ENCODE measurements around the gene C1QTNF6. TPM values are rescaled to one million over a fixed set of nuclear protein-coding genes. Genes with fewer than 3 reads are reported as not detected.
A peak's percentile ranks its signal among the peaks of the same experiment; 100 is the strongest.

The C1QTNF6 gene
- polyA plus RNA-seq, 2 donors: 1.3 to 4.9 TPM

- H3K36me3 ChIP-seq (ENCODE audit: control insufficient read depth in 2 of 2, insufficient read depth in 2 of 2, low read length in 1 of 2): no peaks in the 10 kb centered on the region
- peak overlapping the region in 1 of 2 donors; percentile 11 for H3K27ac ChIP-seq (ENCODE audit: low read depth in 2 of 2, low read length in 1 of 2)
- no peak overlapping the region for H3K4me3 ChIP-seq (ENCODE audit: low read depth in 1 of 2, low read length in 2 of 2)
- H3K4me1 ChIP-seq (ENCODE audit: control insufficient read depth in 2 of 2, insufficient read depth in 2 of 2, low read length in 1 of 2): peaks cover 0 to 3% of the 10 kb centered on the region in 2 donors
- H3K27me3 ChIP-seq (ENCODE audit: control insufficient read depth in 1 of 2, insufficient read depth in 2 of 2, low read length in 2 of 2): no peaks in the 10 kb centered on the region
- no peaks in the 10 kb centered on the region for H3K9me3 ChIP-seq (ENCODE audit: control insufficient read depth in 2 of 2, insufficient read depth in 1 of 2, low read depth in 1 of 2, low read length in 1 of 2)
- WGBS, 2 donors: 62 to 66% methylated on average over 5 of the region's 5 CpGs
Measured at GRCh38 chr22:37164505-37164887, 23.6 kb downstream of the C1QTNF6 start.

GRCh38 chr22:37163575-37164504, 24.2 kb downstream of the C1QTNF6 start:
- 77 to 82% methylated on average over 22 of the region's 22 CpGs for WGBS, 2 donors
- Histone ChIP-seq H3K9me3 (ENCODE audit: control insufficient read depth in 2 of 2, insufficient read depth in 1 of 2, low read depth in 1 of 2, low read length in 1 of 2) (no peaks in the 10 kb centered on the region), H3K4me1 (ENCODE audit: control insufficient read depth in 2 of 2, insufficient read depth in 2 of 2, low read length in 1 of 2) (peaks cover 0 to 3% of the 10 kb centered on the region in 2 donors), H3K27ac (ENCODE audit: low read depth in 2 of 2, low read length in 1 of 2) (peak overlapping the region; percentile 23 to 45), H3K27me3 (ENCODE audit: control insufficient read depth in 1 of 2, insufficient read depth in 2 of 2, low read length in 2 of 2) (no peaks in the 10 kb centered on the region), H3K4me3 (ENCODE audit: low read depth in 1 of 2, low read length in 2 of 2) (no peak overlapping the region), H3K36me3 (ENCODE audit: control insufficient read depth in 2 of 2, insufficient read depth in 2 of 2, low read length in 1 of 2) (no peaks in the 10 kb centered on the region)

- Histone ChIP-seq H3K27me3 (ENCODE audit: control insufficient read depth in 1 of 2, insufficient read depth in 2 of 2, low read length in 2 of 2) (no peaks in the 10 kb centered on the region), H3K36me3 (ENCODE audit: control insufficient read depth in 2 of 2, insufficient read depth in 2 of 2, low read length in 1 of 2) (no peaks in the 10 kb centered on the region), H3K4me1 (ENCODE audit: control insufficient read depth in 2 of 2, insufficient read depth in 2 of 2, low read length in 1 of 2) (peaks cover 0 to 3% of the 10 kb centered on the region in 2 donors), H3K9me3 (ENCODE audit: control insufficient read depth in 2 of 2, insufficient read depth in 1 of 2, low read depth in 1 of 2, low read length in 1 of 2) (no peaks in the 10 kb centered on the region), H3K4me3 (ENCODE audit: low read depth in 1 of 2, low read length in 2 of 2) (no peak overlapping the region), H3K27ac (ENCODE audit: low read depth in 2 of 2, low read length in 1 of 2) (peak overlapping the region in 1 of 2 donors; percentile 45)
- 82 to 83% methylated on average over 5 of the region's 5 CpGs for WGBS, 2 donors
Measured at GRCh38 chr22:37163096-37163489, 25.0 kb downstream of the C1QTNF6 start.

- peaks cover 0 to 3% of the 10 kb centered on the region in 2 donors for H3K4me1 ChIP-seq (ENCODE audit: control insufficient read depth in 2 of 2, insufficient read depth in 2 of 2, low read length in 1 of 2)
- WGBS, 2 donors: 66 to 73% methylated on average over 11 of the region's 11 CpGs
- H3K27me3 ChIP-seq (ENCODE audit: control insufficient read depth in 1 of 2, insufficient read depth in 2 of 2, low read length in 2 of 2): no peaks in the 10 kb centered on the region
- no peaks in the 10 kb centered on the region for H3K36me3 ChIP-seq (ENCODE audit: control insufficient read depth in 2 of 2, insufficient read depth in 2 of 2, low read length in 1 of 2)
- no peak overlapping the region for H3K4me3 ChIP-seq (ENCODE audit: low read depth in 1 of 2, low read length in 2 of 2)
- H3K27ac ChIP-seq (ENCODE audit: low read depth in 2 of 2, low read length in 1 of 2): peak overlapping the region in 1 of 2 donors; percentile 25
- no peaks in the 10 kb centered on the region for H3K9me3 ChIP-seq (ENCODE audit: control insufficient read depth in 2 of 2, insufficient read depth in 1 of 2, low read depth in 1 of 2, low read length in 1 of 2)
Measured at GRCh38 chr22:37162221-37163095, 25.6 kb downstream of the C1QTNF6 start.

GRCh38 chr22:37161443-37161842, 26.6 kb downstream of the C1QTNF6 start:
- Histone ChIP-seq H3K4me3 (ENCODE audit: low read depth in 1 of 2, low read length in 2 of 2) (no peak overlapping the region), H3K4me1 (ENCODE audit: control insufficient read depth in 2 of 2, insufficient read depth in 2 of 2, low read length in 1 of 2) (no peaks in the 10 kb centered on the region), H3K9me3 (ENCODE audit: control insufficient read depth in 2 of 2, insufficient read depth in 1 of 2, low read depth in 1 of 2, low read length in 1 of 2) (no peaks in the 10 kb centered on the region), H3K27ac (ENCODE audit: low read depth in 2 of 2, low read length in 1 of 2) (no peak overlapping the region), H3K36me3 (ENCODE audit: control insufficient read depth in 2 of 2, insufficient read depth in 2 of 2, low read length in 1 of 2) (no peaks in the 10 kb centered on the region), H3K27me3 (ENCODE audit: control insufficient read depth in 1 of 2, insufficient read depth in 2 of 2, low read length in 2 of 2) (no peaks in the 10 kb centered on the region)
- WGBS, 2 donors: 88 to 95% methylated on average over 2 of the region's 2 CpGs

GRCh38 chr22:37160027-37160426, 28.0 kb downstream of the C1QTNF6 start:
- Histone ChIP-seq H3K9me3 (ENCODE audit: control insufficient read depth in 2 of 2, insufficient read depth in 1 of 2, low read depth in 1 of 2, low read length in 1 of 2) (no peaks in the 10 kb centered on the region), H3K27ac (ENCODE audit: low read depth in 2 of 2, low read length in 1 of 2) (no peak overlapping the region), H3K4me3 (ENCODE audit: low read depth in 1 of 2, low read length in 2 of 2) (no peak overlapping the region), H3K36me3 (ENCODE audit: control insufficient read depth in 2 of 2, insufficient read depth in 2 of 2, low read length in 1 of 2) (no peaks in the 10 kb centered on the region), H3K4me1 (ENCODE audit: control insufficient read depth in 2 of 2, insufficient read depth in 2 of 2, low read length in 1 of 2) (no peaks in the 10 kb centered on the region), H3K27me3 (ENCODE audit: control insufficient read depth in 1 of 2, insufficient read depth in 2 of 2, low read length in 2 of 2) (no peaks in the 10 kb centered on the region)
- 69 to 74% methylated on average over 6 of the region's 6 CpGs for WGBS, 2 donors

GRCh38 chr22:37158963-37159290, 29.1 kb downstream of the C1QTNF6 start:
- Histone ChIP-seq H3K4me3 (ENCODE audit: low read depth in 1 of 2, low read length in 2 of 2) (no peak overlapping the region), H3K4me1 (ENCODE audit: control insufficient read depth in 2 of 2, insufficient read depth in 2 of 2, low read length in 1 of 2) (no peaks in the 10 kb centered on the region)
- 84 to 85% methylated on average over 5 of the region's 5 CpGs for WGBS, 2 donors

GRCh38 chr22:37157516-37158285, 30.3 kb downstream of the C1QTNF6 start:
- Histone ChIP-seq H3K9me3 (ENCODE audit: control insufficient read depth in 2 of 2, insufficient read depth in 1 of 2, low read depth in 1 of 2, low read length in 1 of 2) (no peaks in the 10 kb centered on the region), H3K27me3 (ENCODE audit: control insufficient read depth in 1 of 2, insufficient read depth in 2 of 2, low read length in 2 of 2) (no peaks in the 10 kb centered on the region), H3K27ac (ENCODE audit: low read depth in 2 of 2, low read length in 1 of 2) (no peak overlapping the region), H3K36me3 (ENCODE audit: control insufficient read depth in 2 of 2, insufficient read depth in 2 of 2, low read length in 1 of 2) (no peaks in the 10 kb centered on the region), H3K4me1 (ENCODE audit: control insufficient read depth in 2 of 2, insufficient read depth in 2 of 2, low read length in 1 of 2) (no peaks in the 10 kb centered on the region), H3K4me3 (ENCODE audit: low read depth in 1 of 2, low read length in 2 of 2) (no peak overlapping the region)
- WGBS, 2 donors: 62 to 67% methylated on average over 13 of the region's 13 CpGs

More at GRCh38 chr22:37158963-37159290, 29.1 kb downstream of the C1QTNF6 start:
- Histone ChIP-seq H3K36me3 (ENCODE audit: control insufficient read depth in 2 of 2, insufficient read depth in 2 of 2, low read length in 1 of 2) (no peaks in the 10 kb centered on the region), H3K27ac (ENCODE audit: low read depth in 2 of 2, low read length in 1 of 2) (no peak overlapping the region), H3K27me3 (ENCODE audit: control insufficient read depth in 1 of 2, insufficient read depth in 2 of 2, low read length in 2 of 2) (no peaks in the 10 kb centered on the region), H3K9me3 (ENCODE audit: control insufficient read depth in 2 of 2, insufficient read depth in 1 of 2, low read depth in 1 of 2, low read length in 1 of 2) (no peaks in the 10 kb centered on the region)
